ENCODE results near the gene ZNF620.
A peak's percentile ranks its signal among the peaks of the same experiment; 100 is the strongest.
"Not testable (repeated sequence)": the region's sequence is repeated elsewhere in the genome, so short reads cannot be mapped to it uniquely, and the experiment has no call there.

Gene ZNF620

DNA sequence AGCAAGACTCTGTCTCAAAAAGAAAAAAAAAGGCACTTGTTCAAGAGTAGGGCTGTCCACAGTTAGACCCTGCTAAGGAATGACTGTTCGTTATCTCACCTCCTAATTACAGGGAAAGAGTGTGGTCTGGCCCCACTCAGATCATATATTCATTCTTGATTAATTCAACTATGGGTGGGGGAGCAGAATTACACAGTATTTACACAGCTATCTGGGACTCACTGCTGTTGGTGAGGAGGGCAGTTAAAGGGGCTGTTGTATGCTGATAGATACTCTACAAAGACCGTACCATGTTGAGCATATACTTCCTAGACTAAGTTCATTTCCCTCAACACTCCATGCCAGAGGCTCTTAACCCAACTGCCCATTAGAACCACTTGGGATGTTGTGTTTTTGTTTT is 3.8 kb upstream of the ZNF620 start:
- DNase-seq (ENCODE audit: low read depth, low spot score), result no peak

DNA sequence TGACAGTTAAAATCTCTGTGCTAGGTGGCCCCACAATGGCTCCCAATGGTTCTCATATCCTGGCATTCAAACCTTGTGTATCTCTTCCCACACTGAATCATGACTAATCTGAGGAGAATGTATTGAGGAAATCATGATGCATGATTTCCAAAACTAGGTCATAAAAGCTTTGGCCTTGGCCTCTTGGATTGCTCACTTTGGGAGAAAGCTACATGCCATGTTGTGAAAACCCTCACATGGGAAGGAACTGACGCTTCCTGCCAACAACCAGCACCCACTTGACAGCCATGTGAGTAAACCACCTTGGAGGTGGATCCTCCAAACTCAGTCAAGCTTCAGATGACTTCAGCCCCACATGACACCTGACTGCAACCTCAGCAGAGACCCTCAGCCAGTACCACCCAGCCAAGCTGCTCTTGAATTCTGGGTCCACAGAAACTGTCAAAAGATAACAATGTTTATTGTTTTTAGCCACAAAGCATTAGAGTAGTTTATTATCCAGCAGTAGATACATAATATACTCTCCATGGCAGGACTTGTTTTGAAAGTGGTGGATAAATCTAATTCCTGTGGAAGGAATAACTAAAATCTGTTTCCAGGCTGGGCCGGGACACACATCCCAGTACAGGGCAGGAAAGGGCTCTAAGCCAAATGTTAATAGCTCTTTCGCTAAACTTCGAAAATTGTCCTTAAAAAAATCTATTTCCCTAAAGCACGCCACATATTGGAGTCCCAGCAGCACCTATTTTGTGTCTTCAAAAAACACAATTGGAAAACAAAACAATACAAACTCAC is 1.0 kb upstream of the ZNF620 start:
- no peak for DNase-seq (ENCODE audit: low read depth, low spot score)

DNA sequence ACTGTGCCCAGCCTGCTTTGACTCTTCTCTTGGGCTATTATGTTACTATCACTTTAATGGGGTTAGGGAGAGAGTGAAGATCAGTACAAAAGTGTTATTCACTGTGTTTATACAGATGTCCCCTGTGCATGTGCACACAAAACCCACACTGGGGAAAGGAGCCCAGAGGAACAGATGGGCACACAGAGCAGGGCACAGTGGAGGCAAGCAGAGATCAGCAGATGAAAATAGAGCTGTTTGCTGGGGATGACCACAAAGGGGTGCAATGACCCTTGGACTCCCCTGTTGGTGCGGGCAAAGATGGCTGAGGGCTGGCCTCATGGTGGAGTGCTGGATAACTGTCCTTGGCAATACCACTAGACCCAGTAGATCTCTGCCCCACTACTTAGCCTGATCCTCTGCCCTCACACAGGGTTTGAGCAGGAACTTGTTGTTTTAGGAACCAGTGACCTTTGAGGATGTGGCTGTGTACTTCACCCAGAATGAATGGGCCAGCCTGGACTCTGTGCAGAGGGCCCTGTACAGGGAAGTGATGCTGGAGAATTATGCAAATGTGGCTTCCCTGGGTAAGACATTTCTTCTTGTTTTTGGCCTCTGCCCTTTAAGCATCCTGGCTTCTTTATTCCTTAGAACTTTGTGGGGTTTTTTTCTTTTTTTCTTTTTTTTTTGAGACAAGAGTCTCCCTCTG is 5.3 kb downstream of the ZNF620 start:
- DNase-seq (ENCODE audit: low read depth, low spot score), result no peak

DNA sequence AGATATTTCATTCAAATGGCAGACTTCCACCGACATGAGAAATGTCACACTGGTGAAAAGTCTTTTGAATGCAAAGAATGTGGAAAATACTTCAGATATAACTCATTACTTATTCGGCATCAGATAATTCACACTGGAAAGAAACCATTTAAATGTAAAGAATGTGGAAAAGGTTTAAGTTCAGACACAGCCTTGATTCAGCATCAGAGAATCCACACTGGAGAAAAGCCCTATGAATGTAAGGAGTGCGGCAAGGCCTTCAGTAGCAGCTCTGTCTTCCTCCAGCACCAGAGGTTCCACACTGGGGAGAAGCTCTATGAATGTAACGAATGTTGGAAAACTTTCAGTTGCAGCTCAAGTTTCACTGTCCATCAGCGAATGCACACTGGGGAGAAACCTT is 10.4 kb downstream of the ZNF620 start:
- no peak for DNase-seq (ENCODE audit: low read depth, low spot score)

DNA sequence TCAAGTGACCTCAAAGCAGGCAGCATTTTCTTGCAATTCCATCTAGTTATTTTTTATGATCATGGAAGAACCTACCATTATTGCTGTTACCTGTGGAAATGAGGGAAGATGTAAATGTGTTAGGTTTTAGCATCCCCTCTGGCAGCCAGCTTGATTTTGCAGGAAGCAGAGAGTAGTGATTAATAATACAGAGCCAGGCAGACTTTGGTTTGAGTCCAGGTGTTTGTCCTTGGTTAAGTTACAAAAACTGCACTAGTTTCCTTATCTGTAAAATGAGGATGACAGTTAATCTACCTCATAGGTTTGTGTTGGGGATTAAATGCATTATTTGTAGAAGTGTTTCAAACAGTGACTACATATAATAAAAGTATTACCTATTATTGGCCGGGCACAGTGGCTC is 12.2 kb downstream of the ZNF620 start:
- no peak for DNase-seq (ENCODE audit: low read depth, low spot score)

DNA sequence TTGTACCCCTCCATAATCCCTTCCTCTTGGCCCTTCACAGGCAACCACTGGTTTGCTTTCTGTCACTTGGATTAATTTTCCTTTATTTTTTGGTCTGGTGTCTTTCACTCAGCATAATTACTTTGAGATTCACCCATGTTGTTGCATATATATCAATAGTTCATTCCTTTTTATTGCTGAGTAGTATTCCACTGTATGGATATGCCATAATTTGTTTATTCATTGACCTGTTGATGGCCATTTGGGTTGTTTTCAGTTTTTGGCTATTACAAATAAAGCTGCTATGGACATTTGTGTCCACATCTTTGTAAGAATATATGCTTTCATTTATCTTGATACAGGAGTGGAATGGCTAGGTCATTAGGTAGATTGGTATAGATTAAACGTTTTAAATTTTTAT is 13.0 kb downstream of the ZNF620 start:
- DNase-seq (ENCODE audit: low read depth, low spot score), result no peak

DNA sequence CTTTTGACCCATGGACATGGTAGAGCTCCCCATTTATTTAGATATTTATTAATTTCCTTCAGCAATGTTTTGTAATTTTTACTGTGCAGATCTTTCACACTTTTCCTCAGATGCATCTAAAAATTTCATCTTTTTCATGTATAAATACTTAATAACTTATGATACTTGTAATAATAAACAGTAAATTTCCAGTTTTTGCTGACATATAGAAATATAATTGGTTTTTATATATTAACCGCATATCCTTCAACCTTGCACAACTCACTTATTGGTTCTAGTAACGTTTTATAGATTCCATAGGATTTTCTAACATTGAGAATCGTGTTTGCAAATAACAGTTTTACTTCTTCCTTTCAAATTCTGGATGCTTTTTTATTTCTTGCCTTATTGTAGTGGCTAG is 15.4 kb downstream of the ZNF620 start:
- DNase-seq (ENCODE audit: low read depth, low spot score), result no peak

DNA sequence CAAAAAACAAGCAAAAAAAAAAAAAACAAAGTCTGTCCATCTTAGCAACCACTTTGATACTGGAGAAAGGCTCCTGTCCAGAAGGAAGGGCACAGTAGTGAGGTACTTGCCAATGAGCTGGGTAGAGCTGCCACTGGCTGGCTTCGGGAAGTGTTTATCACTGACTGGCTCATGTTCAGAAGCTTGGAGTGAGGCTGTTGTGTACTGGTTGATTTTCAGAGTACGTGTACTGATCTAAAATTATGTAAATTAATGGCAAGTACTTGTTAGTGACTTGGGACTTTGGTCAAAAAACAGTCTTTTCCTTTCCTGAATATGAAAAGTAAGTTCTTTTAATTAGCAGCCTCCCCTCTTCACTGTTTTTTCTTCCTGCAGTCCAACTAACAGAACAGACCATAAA is 17.9 kb downstream of the ZNF620 start:
- DNase-seq (ENCODE audit: low read depth, low spot score), result peak; percentile 6

DNA sequence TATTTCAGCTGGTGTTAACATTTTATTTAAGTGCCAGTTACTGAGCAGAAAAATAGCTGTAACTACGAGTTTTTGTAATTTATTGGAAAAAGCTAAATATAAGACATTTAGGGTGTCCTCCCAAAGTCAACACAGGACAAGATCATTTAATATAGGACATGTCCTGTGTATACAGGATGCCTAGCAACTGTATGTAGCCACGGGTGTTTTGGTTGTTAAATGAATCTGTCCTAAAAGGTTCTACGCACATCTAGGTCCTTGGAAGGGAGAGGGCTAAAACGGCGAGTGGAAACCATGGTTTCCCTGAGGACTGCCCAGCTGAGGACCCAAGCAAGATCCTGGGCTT is 18.4 kb downstream of the ZNF620 start:
- DNase-seq (ENCODE audit: low read depth, low spot score), result no peak

DNA sequence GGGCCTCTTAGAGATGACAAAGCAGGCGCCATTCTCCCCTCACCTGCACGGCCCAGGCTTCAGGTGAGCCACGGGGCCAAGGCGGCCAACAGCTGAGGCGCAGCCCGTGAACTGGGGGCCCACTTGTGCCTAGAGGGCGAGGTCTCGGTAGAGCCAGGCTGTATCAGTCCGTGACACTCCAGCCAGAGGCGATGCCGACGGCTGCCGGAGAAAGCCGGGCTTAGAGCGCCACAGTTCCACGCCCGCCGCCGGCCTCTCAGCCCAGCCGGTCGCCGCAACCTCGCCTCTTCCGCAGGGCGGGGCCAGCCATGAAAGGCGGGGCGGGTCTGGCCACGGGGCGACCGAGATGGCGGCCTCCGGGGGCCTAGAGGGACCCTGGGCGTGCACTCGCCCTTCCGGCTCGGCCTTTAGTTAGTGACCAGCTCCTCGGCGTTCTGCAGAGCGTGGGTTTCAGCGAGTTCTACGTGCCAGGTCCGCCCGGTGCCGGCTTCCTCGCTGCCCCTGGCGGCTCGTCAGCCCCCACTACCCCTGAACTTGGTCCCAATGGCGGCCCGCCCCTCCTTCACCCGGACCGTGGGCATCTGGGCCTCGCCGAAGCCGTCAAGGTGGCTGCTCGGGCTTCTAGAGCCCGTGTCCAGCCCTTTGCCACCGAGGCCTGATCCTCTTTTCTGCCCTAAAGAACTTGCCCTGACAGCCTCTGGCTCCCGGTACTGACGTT is 18.9 kb downstream of the ZNF620 start, which contains the start of gene ZNF621:
Gene ZNF621, plus strand, starts transcription at position 393 of the 718 bp plus-strand sequence. CDS start 881 bp downstream, outside the sequence.
- DNase-seq (ENCODE audit: low read depth, low spot score), result peak; percentile 91

DNA sequence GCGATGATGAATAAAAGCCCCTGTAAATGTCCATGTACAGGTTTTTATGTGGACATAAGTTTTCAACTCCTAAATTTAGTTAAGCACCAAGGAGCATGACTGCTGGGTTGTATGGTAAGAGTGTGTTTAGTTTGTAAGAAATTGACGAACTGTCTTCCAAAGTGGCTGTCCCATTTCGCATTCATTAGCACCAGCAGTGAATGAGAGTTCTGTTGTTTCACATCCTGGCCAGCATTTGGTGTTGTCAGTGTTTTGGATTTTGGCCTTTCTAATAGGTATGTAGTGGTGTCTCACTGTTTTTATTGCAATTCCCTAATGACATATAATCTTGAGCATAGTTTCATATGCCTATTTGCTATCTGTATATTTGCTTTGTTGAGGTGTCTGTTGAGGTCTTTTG is 22.6 kb downstream of the ZNF620 start:
- DNase-seq (ENCODE audit: low read depth, low spot score), result no peak

DNA sequence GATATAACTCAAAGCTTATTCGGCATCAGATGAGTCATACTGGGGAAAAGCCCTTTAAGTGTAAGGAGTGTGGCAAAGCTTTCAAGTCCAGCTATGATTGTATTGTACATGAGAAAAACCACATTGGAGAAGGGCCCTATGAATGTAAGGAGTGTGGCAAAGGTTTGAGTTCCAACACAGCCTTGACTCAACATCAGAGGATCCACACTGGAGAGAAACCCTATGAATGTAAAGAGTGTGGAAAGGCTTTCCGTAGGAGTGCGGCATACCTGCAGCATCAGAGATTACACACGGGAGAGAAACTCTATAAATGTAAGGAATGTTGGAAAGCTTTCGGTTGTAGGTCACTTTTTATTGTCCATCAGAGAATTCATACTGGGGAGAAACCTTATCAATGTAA is 26.4 kb downstream of the ZNF620 start:
- DNase-seq (ENCODE audit: low read depth, low spot score), result no peak

DNA sequence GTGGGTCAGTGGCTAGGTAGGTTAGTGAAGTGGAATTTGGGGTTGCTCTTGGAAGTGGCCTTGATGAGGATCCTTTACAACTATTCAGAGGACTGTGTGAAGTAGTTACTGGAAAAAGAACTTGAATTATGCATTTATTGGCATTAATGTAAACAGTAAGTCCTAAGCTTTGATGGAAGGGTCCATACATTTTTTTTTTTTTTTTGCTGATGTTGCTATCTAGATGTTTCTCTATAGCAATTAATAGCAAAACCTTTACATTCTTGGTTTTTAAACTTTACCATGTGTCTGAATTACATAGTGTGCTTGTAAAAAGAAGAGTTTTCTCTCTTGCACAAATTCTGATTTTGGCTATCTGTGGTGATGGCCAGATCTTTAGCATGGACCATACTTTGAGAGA is 28.4 kb downstream of the ZNF620 start:
- DNase-seq (ENCODE audit: low read depth, low spot score), result no peak

DNA sequence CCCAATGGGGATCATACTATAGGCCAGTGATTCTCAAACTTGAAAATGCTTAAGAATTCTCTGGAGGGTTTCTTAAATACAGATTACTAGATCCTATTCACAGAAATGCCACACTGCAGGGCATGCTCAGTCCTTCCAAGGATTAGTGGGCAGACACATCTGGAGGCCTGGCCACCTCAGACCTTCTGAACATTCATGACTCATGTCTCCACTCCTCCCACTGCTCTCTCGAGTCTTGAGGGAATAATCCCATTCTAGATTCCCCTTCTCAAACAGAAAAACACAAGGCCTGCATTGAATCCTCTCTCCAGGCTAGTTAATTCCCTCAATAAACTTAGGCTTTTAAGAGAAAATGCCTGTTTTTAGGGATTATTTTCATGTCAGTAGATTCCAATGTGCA is 41.0 kb downstream of the ZNF620 start:
- DNase-seq (ENCODE audit: low read depth, low spot score), result peak; percentile 21

DNA sequence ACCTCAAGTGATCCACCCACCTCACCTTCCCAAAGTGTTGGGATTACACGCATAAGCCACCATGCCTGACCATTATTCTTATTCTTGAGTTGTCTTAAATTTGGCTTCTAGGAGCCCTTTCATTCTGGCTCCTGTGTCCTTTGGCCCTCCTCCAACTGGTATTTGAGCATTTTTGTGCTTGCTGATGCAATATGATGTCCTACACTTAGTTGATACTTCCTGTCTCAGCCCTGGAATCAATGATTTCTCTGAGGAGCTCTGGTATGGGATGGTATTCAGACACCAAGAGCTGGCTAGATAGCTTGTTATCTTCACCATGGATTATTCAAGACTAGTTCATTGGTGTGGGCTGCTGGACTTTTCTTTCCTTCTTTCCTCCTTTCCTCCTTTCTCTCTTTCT is 44.3 kb downstream of the ZNF620 start:
- no peak for DNase-seq (ENCODE audit: low read depth, low spot score)

DNA sequence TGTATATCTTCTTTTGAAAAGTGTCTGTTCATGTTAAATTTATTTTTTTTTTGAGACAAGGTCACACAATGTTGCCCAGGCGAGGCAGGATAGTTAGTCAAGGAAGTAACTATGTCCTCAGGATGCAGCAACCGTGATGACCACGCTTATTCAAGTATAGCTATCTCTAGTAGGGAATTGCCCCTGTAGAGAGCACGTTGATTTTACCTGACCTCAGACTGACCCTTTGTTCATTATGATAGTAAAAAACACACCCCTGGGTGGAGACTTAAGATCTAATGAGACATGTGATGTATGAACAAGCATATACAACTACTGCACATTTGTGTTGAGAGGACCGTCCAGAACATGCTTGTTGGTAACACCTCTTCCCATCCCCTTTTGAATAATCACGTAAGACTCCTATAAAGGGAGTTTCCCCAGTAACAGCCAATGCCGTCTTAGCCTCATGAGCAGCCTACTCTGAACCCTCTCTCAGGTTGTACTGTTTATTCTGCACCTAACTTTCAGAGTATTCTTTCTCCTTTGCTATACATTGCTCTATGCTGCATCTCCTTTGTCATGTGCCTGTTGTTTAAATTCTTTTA is 51.8 kb downstream of the ZNF620 start:
- no peak for DNase-seq (ENCODE audit: low read depth, low spot score)

DNA sequence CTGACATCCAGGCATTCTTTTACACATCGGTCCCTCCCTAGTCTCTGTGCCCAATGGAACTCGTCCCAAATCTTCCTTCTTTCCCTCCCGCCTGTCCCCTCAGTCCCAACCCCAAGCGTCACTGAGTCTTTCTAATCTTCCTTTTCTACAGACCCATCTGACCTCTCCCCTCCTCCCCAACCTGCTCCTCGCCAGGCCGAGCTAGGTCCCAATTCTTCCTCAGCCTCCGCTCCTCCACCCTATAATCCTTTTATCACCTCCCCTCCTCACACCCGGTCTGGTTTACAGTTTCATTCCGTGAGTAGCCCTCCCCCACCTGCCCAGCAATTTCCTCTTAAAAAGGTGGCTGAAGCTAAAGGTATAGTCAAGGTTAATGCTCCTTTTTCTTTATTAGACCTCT is 56.6 kb downstream of the ZNF620 start:
- DNase-seq (ENCODE audit: low read depth, low spot score), result not testable (repeated sequence)

DNA sequence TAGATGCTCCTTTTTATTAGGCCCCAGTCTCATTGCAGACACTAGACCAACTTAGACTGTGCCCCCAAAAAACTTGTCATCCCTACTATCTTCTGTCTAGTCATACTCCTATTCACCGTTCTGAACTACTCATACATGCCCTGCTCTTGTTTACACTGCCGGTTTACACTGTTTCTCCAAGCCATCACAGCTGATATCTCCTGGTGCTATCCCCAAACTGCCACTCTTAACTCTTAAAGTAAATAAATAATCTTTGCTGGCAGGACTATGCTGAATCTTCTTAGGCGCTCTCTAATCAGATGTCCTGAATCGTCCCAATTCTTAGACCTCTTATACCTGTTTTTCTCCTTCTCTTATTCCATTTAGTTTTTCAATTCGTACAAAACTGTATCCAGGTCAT is 59.8 kb downstream of the ZNF620 start:
- not testable (repeated sequence) for DNase-seq (ENCODE audit: low read depth, low spot score)

DNA sequence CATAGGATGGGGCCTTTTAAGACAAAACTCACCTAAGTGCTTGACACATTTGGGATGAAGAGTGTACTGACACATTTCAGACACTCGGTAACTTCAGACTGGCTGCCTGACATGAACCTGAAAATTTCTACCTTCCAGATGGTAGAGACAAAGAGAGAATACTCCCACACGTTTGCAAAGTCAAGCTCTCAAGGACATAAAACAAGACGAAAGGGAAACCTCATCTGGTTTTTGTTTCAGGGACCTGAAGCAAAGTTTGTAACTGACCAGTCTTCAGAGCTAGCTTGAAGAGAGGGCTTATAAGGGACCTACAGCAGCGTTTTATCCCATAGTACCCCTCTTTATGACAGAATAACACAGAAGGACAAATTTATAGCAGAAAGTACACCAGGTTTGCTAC is 60.9 kb downstream of the ZNF620 start:
- DNase-seq (ENCODE audit: low read depth, low spot score), result no peak
